DMS153 treated with DMSO at 0.1 percent for 48 hours (cell line): ENCODE measurements around the gene OR51Q1.

Source experiments
- DNase-seq: peaks from one replicate; lab custom pipeline; 2025; ENCODE audit not compliant: unreplicated experiment; lab: John Stamatoyannopoulos, UW

Gene OR51Q1

GRCh38 chr11:5421811-5422210 is at the start of gene OR51Q1:
TSS of gene OR51Q1 (plus strand) at chr11:5422111. CDS start at chr11:5422201, 90 bp downstream.
- no peak for DNase-seq

GRCh38 chr11:5380740-5381342 is 41.1 kb upstream of the OR51Q1 start:
- peak; percentile 39 for DNase-seq

GRCh38 chr11:5383576-5383975 is 38.3 kb upstream of the OR51Q1 start, which contains the start of gene OR51M1:
TSS of gene OR51M1 (plus strand) at chr11:5383812. CDS start at chr11:5389399, 5,587 bp downstream.
- DNase-seq: no peak

GRCh38 chr11:5384335-5384734 is 37.6 kb upstream of the OR51Q1 start:
- no peak for DNase-seq

GRCh38 chr11:5390210-5390609 is 31.7 kb upstream of the OR51Q1 start:
- no peak for DNase-seq

- DNase-seq: no peak
These were observed 27.8 kb upstream of the OR51Q1 start for GRCh38 chr11:5394091-5394490.

- DNase-seq: no peak
These were observed 23.0 kb upstream of the OR51Q1 start for GRCh38 chr11:5398936-5399335.

GRCh38 chr11:5405173-5405572 is 16.7 kb upstream of the OR51Q1 start:
- DNase-seq: no peak

- DNase-seq: no peak
These were observed 918 bp upstream of the OR51Q1 start for GRCh38 chr11:5420993-5421392.

GRCh38 chr11:5423131-5423530 is 1.2 kb downstream of the OR51Q1 start:
- DNase-seq: no peak

- no peak for DNase-seq
These were observed 19.5 kb downstream of the OR51Q1 start, which contains the start of gene OR51I1 for GRCh38 chr11:5441414-5441813. TSS of gene OR51I1 (minus strand) at chr11:5441514. CDS start at chr11:5441514, 0 bp downstream.

GRCh38 chr11:5443835-5444393 is 22.0 kb downstream of the OR51Q1 start:
- DNase-seq: no peak

- no peak for DNase-seq
These were observed 27.1 kb downstream of the OR51Q1 start, which contains the start of gene OR51I2 for GRCh38 chr11:5449023-5449422. TSS of gene OR51I2 (plus strand) at chr11:5449323. CDS start at chr11:5453489, 4,166 bp downstream.

GRCh38 chr11:5449432-5449831 is 27.5 kb downstream of the OR51Q1 start:
- no peak for DNase-seq

GRCh38 chr11:5460983-5461621 is 39.2 kb downstream of the OR51Q1 start:
- no peak for DNase-seq

- no peak for DNase-seq
These were observed 45.6 kb downstream of the OR51Q1 start for GRCh38 chr11:5467527-5467926.
